ENCODE results near the gene SUSD3. TPM values are rescaled to one million over a fixed set of nuclear protein-coding genes. Genes with fewer than 3 reads are reported as not detected.
"Not testable (repeated sequence)": the region's sequence is repeated elsewhere in the genome, so short reads cannot be mapped to it uniquely, and the experiment has no call there.

SUSD3 gene
- total and polyA plus RNA-seq, 11 donors: 0.29 to 5.2 (median 0.53) TPM; not detected in 3

GRCh38 chr9:93099551-93100275, 41.2 kb downstream of the SUSD3 start:
- WGBS, 4 donors: 81 to 97% (median 93%) methylated on average over 3 to 16 of the region's 16 CpGs
- Histone ChIP-seq H3K27ac (peak overlapping the region in 4 of 12 donors; percentile 24 to 98 (median 95)), H3K27me3 (no peaks in the 10 kb centered on the region), H3K36me3 (no peaks in the 10 kb centered on the region), H3K4me1 (peaks cover 11 to 48% (median 36%) of the 10 kb centered on the region in 12 donors), H3K9me3 (peaks cover 0 to 13% (median 2%) of the 10 kb centered on the region in 12 donors), H3K4me3 (no peak overlapping the region)
- TF ChIP-seq POLR2A (IDR thresholded peaks at IDR 0.05) (no peak), CTCF (IDR thresholded peaks at IDR 0.05) (no peak)
- ATAC-seq (no peak), DNase-seq (peak in 2 of 5 donors; percentile 22 to 57)
- intact Hi-C loops (cut with DNase I): loop anchor here in 6 of 10 donors (5.0 to 10.0 kb wide), 7 partner anchors 33 to 465 kb away; partner anchors contain the start of genes FAM120A (in 2 of the 6), FAM120AOS (in 2 of the 6) and NINJ1 (in 2 of the 6)

GRCh38 chr9:93100276-93100636, 41.8 kb downstream of the SUSD3 start:
- peaks cover 0 to 13% (median 2%) of the 10 kb centered on the region in 12 donors for H3K9me3 ChIP-seq
- TF ChIP-seq POLR2A (IDR thresholded peaks at IDR 0.05) (no peak), CTCF (IDR thresholded peaks at IDR 0.05) (no peak)
- intact Hi-C loops (cut with DNase I): loop anchor here in 3 of 10 donors (10.0 kb wide), 3 partner anchors 95 to 345 kb away; no protein-coding TSS in a partner anchor
- no peaks in the 10 kb centered on the region for H3K27me3 ChIP-seq
- ATAC-seq (no peak), DNase-seq (peak in 1 of 5 donors; percentile 23)
- 95 to 97% (median 96%) methylated on average over 8 of the region's 8 CpGs for WGBS, 4 donors
- no peaks in the 10 kb centered on the region for H3K36me3 ChIP-seq
- peaks cover 7 to 44% (median 31%) of the 10 kb centered on the region in 12 donors for H3K4me1 ChIP-seq
- H3K27ac ChIP-seq: peak overlapping the region in 1 of 12 donors; percentile 98
- H3K4me3 ChIP-seq: no peak overlapping the region

- H3K27ac ChIP-seq, H3K4me3 ChIP-seq, H3K27me3 ChIP-seq, H3K36me3 ChIP-seq, ATAC-seq: not testable (repeated sequence)
- peaks cover 7 to 51% (median 31%) of the 10 kb centered on the region in 12 donors for H3K4me1 ChIP-seq
- DNase-seq: peak in 2 of 5 donors; percentile 5 to 9
- intact Hi-C loops (cut with DNase I): loop anchor here in 3 of 10 donors (10.0 kb wide), 3 partner anchors 96 to 344 kb away; no protein-coding TSS in a partner anchor
- 89 to 98% (median 96%) methylated on average over 11 of the region's 11 CpGs for WGBS, 4 donors
- peaks cover 0 to 13% (median 2%) of the 10 kb centered on the region in 12 donors for H3K9me3 ChIP-seq
Measured at GRCh38 chr9:93101086-93101485, 42.6 kb downstream of the SUSD3 start.

GRCh38 chr9:93105620-93106019, 47.1 kb downstream of the SUSD3 start:
- DNase-seq (no peak), ATAC-seq (no peak)
- intact Hi-C loops (cut with DNase I): loop anchor here in 4 of 10 donors (2.0 to 10.0 kb wide), 8 partner anchors 101 to 339 kb away; no protein-coding TSS in a partner anchor
- Histone ChIP-seq H3K4me3 (no peak overlapping the region), H3K36me3 (peaks cover 0 to 23% (median 14%) of the 10 kb centered on the region in 9 donors), H3K9me3 (peaks cover 0 to 13% (median 2%) of the 10 kb centered on the region in 12 donors), H3K27ac (no peak overlapping the region), H3K27me3 (no peaks in the 10 kb centered on the region), H3K4me1 (peaks cover 0 to 44% (median 0%) of the 10 kb centered on the region in 12 donors)
- TF ChIP-seq POLR2A (IDR thresholded peaks at IDR 0.05) (no peak), CTCF (IDR thresholded peaks at IDR 0.05) (no peak)
- 51 to 89% (median 70%) methylated on average over 1 of the region's 1 CpG for WGBS, 4 donors
